Pancreas (tissue), 10 donors: ENCODE data around the gene CKB. TPM values are rescaled to one million over a fixed set of nuclear protein-coding genes. Genes with fewer than 3 reads are reported as not detected.

Experiments
- ATAC-seq, 4 donors: fragments of 200-7000 bp; cut with Tn5 transposase; one replicate each; pipeline versions ENCODE4 v1.8.0 to v1.9.1; 2020; ENCODE audit warnings: mild to moderate bottlenecking in 4 of 4, moderate library complexity in 4 of 4
- DNase-seq, 6 donors: peaks; one replicate each; pipeline ENCODE4 v3.0.0-alpha.2; 2020
- FAIRE-seq: peaks from 2 replicates; lab custom pipeline; 2012; peaks lifted over from hg19 to GRCh38; lab: Jason Lieb, UNC
- H3K27ac ChIP-seq, 4 donors: fragments of 200-600 bp; sonication (generic); 1 replicate in 3 of 4; 2 replicates in 1 of 4; pipeline versions ENCODE4 v1.5.0 to v1.8.0; 2020
- H3K27me3 ChIP-seq, 4 donors: fragments of 200-600 bp; one replicate each; pipeline ENCODE4 v1.8.0; 2021
- H3K36me3 ChIP-seq, 3 donors: fragments of 200-600 bp; sonication (generic) in 1 of 3; one replicate each; pipeline versions ENCODE4 v1.5.0 to v1.8.0; 2020 to 2021
- H3K4me1 ChIP-seq, 3 donors: fragments of 200-600 bp; one replicate each; pipeline ENCODE4 v1.8.0; 2021
- H3K4me3 ChIP-seq, 4 donors: fragments of 200-600 bp; sonication (generic) in 2 of 4; one replicate each; pipeline versions ENCODE4 v1.5.0 to v1.8.0; 2020 to 2021
- H3K9me3 ChIP-seq, 4 donors: fragments of 200-600 bp; one replicate each; pipeline ENCODE4 v1.8.0; 2021
- WGBS, 2 donors: extraction: QIAGEN DNeasy Blood & Tissue Kit; methylation state at CpG; one replicate each; pipeline ENCODE4 v1.1.7; 2013; 5-methylcytosine and 5-hydroxymethylcytosine counted together
- intact Hi-C, 3 donors: fragments of 100-400 bp; cut with DNase I; formaldehyde crosslinking; loops; one replicate each; pipeline versions ENCODE4 v1.11.1 to v1.14.2; 2022
- polyA plus RNA-seq, 2 donors: library from polyadenylated mRNA; stranded (reverse); fragments of 200-250 nt; gene quantifications; one replicate each; pipeline ENCODE4 v1.2.3, GENCODE V29; 2013
- total RNA-seq, 6 donors: library from RNA; stranded (reverse); fragmentation: NEBNext Ultra II Directional in 4 of 6; extraction: Animal tissue kit (Norgen Biotek cat#: 25700) in 4 of 6; gene quantifications; one replicate each; pipeline versions ENCODE4 v1.2.1 to v1.2.4, GENCODE V29; 2021 to 2023
- TF ChIP-seq, protein P1 (sequence below), 4 donors: fragments of 200-600 bp; sonication (generic) in 3 of 4; IDR thresholded peaks; one replicate each; pipeline versions ENCODE4 v1.5.0 to v1.8.0; 2021; ENCODE audit warnings: antibody characterized with exemption in 4 of 4
- donor health status: healthy with polysubstance abuse.
- donor health status: DM: no; HTN: no; CAD: no; lungs with moderate emphysema.
- donor health status: DM: no; HTN: no; CAD: no.
- donor health status: control.
- donor health status: control.
- donor health status: Bipolar disorder and iron deficiency.
- donor health status: DM: yes; HTN: yes; CAD: no.
- donor health status: DM: no; HTN: no; CAD: no.
- donor health status: DM: no; HTN: no; CAD: no.
- donor health status: DM: yes; HTN: yes; CAD: no.

Gene CKB
- total and polyA plus RNA-seq, 8 donors = 17.8 to 264 (median 45.9) TPM

DNA sequence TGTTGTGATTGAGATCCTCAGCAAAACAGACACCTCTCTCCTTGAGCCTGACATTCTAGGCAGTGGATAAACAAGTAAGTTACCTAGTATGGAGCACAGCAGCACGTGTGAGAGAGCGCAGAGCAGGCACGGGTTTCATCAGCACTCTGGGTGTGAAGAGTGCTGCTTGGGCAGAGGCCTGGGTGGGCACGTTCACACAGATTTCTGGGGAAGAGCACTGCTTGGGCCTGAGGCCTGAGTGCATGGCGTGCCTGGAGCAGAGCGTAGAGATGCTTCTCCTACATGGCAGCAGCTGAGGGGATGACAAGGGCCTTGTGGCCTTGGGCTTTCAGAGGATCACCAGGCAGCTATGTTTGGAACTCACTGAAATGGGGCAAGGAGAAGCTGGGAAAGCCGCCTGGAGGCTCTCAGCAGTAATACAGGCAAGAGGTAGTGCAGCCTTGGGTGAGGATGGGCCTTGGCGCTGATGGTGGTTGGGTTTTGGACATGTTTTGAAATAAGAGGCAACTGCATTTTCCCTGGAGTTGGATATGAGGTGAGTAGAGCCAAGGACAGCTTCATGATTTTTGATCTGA is 17.6 kb downstream of the CKB start:
- FAIRE-seq = no peak
- no peaks in the 10 kb centered on the region for H3K9me3 ChIP-seq
- H3K27me3 ChIP-seq = no peaks in the 10 kb centered on the region
- H3K4me1 ChIP-seq = no peaks in the 10 kb centered on the region
- intact Hi-C loops = no loop called here
- H3K27ac ChIP-seq = no peak overlapping the region
- 80 to 84% methylated on average over 8 of the region's 8 CpGs for WGBS, 2 donors
- TF ChIP-seq, protein P1, sequence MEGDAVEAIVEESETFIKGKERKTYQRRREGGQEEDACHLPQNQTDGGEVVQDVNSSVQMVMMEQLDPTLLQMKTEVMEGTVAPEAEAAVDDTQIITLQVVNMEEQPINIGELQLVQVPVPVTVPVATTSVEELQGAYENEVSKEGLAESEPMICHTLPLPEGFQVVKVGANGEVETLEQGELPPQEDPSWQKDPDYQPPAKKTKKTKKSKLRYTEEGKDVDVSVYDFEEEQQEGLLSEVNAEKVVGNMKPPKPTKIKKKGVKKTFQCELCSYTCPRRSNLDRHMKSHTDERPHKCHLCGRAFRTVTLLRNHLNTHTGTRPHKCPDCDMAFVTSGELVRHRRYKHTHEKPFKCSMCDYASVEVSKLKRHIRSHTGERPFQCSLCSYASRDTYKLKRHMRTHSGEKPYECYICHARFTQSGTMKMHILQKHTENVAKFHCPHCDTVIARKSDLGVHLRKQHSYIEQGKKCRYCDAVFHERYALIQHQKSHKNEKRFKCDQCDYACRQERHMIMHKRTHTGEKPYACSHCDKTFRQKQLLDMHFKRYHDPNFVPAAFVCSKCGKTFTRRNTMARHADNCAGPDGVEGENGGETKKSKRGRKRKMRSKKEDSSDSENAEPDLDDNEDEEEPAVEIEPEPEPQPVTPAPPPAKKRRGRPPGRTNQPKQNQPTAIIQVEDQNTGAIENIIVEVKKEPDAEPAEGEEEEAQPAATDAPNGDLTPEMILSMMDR (IDR thresholded peaks at IDR 0.05) = no peak
- peak in 1 of 6 donors; percentile 26 for DNase-seq
- no peak for ATAC-seq
- peaks cover 0 to 46% (median 20%) of the 10 kb centered on the region in 3 donors for H3K36me3 ChIP-seq
- H3K4me3 ChIP-seq = no peak overlapping the region

- H3K4me3 ChIP-seq = no peak overlapping the region
These were observed 19.3 kb downstream of the CKB start for GRCh38 chr14:103503296-103503695.

DNA sequence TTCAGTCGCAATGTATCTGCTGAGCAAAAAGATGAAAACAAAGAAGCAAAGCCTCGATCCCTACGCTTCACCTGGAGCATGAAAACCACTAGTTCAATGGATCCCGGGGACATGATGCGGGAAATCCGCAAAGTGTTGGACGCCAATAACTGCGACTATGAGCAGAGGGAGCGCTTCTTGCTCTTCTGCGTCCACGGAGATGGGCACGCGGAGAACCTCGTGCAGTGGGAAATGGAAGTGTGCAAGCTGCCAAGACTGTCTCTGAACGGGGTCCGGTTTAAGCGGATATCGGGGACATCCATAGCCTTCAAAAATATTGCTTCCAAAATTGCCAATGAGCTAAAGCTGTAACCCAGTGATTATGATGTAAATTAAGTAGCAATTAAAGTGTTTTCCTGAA is 19.8 kb downstream of the CKB start:
- 93 to 97% methylated on average over 18 of the region's 18 CpGs for WGBS, 2 donors
- TF ChIP-seq, protein P1 (IDR thresholded peaks at IDR 0.05) = no peak
- Histone ChIP-seq H3K27me3 (no peaks in the 10 kb centered on the region), H3K4me1 (no peaks in the 10 kb centered on the region), H3K4me3 (no peak overlapping the region), H3K9me3 (no peaks in the 10 kb centered on the region), H3K36me3 (peaks cover 0 to 46% (median 20%) of the 10 kb centered on the region in 3 donors), H3K27ac (no peak overlapping the region)
- ATAC-seq = no peak
- no peak for FAIRE-seq
- peak in 1 of 6 donors; percentile 15 for DNase-seq
- intact Hi-C loops = no loop called here

More at GRCh38 chr14:103503296-103503695, 19.3 kb downstream of the CKB start:
- WGBS, 2 donors = 92 to 93% methylated on average over 12 of the region's 12 CpGs
- H3K27me3 ChIP-seq = no peaks in the 10 kb centered on the region
- no peak for ATAC-seq
- TF ChIP-seq, protein P1 (IDR thresholded peaks at IDR 0.05) = no peak
- no peak for FAIRE-seq
- peaks cover 0 to 46% (median 20%) of the 10 kb centered on the region in 3 donors for H3K36me3 ChIP-seq
- H3K9me3 ChIP-seq = no peaks in the 10 kb centered on the region
- DNase-seq = peak in 1 of 6 donors; percentile 30
- intact Hi-C loops = no loop called here
- no peaks in the 10 kb centered on the region for H3K4me1 ChIP-seq
- no peak overlapping the region for H3K27ac ChIP-seq

DNA sequence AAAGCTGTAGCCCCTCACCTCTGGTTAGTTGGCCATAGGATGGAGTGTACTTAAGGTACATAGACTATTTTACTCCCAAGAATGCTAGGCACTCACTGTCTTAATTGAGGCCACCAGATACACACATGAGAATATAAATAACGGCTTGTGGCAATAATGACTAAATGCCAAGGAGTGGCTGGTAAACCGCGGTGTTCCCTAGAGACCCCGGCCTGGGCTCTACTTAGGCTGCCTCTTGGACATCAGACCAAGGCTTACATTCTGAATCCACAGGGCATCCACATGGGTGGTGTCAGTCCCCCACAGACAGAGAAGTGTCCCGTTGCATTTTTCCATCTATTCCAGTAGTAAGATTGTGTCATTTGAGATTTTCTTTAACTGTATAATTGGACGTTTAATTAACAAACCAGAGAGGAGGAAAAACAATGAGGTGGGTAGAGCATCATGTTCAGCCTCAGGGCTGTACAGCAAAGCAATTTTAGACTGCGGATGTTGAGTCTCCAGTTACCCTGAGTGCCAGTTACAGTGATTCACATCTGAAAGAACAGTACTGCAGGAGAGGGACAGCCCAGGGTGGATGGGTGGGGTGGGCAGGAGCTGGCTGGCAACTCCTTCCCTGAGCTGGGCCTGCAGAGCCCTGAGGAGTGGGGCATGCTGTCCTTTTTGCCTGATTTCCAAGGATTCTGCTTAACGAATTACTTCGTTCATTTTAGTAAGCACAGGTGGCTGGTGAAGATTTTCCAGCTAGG is 20.5 kb downstream of the CKB start:
- no peaks in the 10 kb centered on the region for H3K27me3 ChIP-seq
- no peak overlapping the region for H3K27ac ChIP-seq
- DNase-seq (peak in 1 of 6 donors; percentile 17), ATAC-seq (no peak), FAIRE-seq (no peak)
- intact Hi-C loops = no loop called here
- no peaks in the 10 kb centered on the region for H3K4me1 ChIP-seq
- TF ChIP-seq, protein P1 (IDR thresholded peaks at IDR 0.05) = no peak
- WGBS, 2 donors = 85 to 92% methylated on average over 9 of the region's 9 CpGs
- H3K4me3 ChIP-seq = no peak overlapping the region
- H3K36me3 ChIP-seq = peaks cover 0 to 50% (median 20%) of the 10 kb centered on the region in 3 donors
- no peaks in the 10 kb centered on the region for H3K9me3 ChIP-seq
